Smooth muscle cell (in vitro differentiated cells): ENCODE results near the gene GUCA1A. TPM values are rescaled to one million over a fixed set of nuclear protein-coding genes. Genes with fewer than 3 reads are reported as not detected.
A peak's percentile ranks its signal among the peaks of the same experiment; 100 is the strongest.

Experiments used
- DNase-seq: peaks from one replicate; lab custom pipeline; 2025; ENCODE audit not compliant: unreplicated experiment; lab: John Stamatoyannopoulos, UW
- H2AFZ ChIP-seq: fragments of 200-600 bp; sonication (generic); 2 replicates; pipeline ENCODE4 v1.6.0; 2016; ENCODE audit warnings: antibody characterized with exemption, low read depth, mild to moderate bottlenecking
- H3F3A ChIP-seq: fragments of 200-600 bp; sonication (generic); 2 replicates; pipeline ENCODE4 v1.6.0; 2017; ENCODE audit warnings: antibody characterized with exemption, low read depth
- H3K27ac ChIP-seq: fragments of 200-600 bp; sonication (generic); 2 replicates; pipeline ENCODE4 v1.5.1; 2016; ENCODE audit warnings: low read depth, mild to moderate bottlenecking
- H3K27me3 ChIP-seq: fragments of 200-600 bp; sonication (generic); 2 replicates; pipeline ENCODE4 v1.6.1; 2016; ENCODE audit warnings: low read depth, mild to moderate bottlenecking
- H3K36me3 ChIP-seq: fragments of 200-600 bp; sonication (generic); 2 replicates; pipeline ENCODE4 v1.5.1; 2016; ENCODE audit warnings: low read depth
- H3K4me1 ChIP-seq: fragments of 200-600 bp; sonication (generic); 2 replicates; pipeline ENCODE4 v1.5.1; 2016; ENCODE audit warnings: low read depth
- H3K4me2 ChIP-seq: fragments of 200-600 bp; sonication (generic); 2 replicates; pipeline ENCODE4 v1.6.0; 2016; ENCODE audit warnings: mild to moderate bottlenecking
- H3K4me3 ChIP-seq: fragments of 200-600 bp; sonication (generic); 2 replicates; pipeline ENCODE4 v1.5.1; 2016; ENCODE audit warnings: mild to moderate bottlenecking
- H3K79me2 ChIP-seq: fragments of 200-600 bp; sonication (generic); 2 replicates; pipeline ENCODE4 v1.6.0; 2016; ENCODE audit warnings: low read depth, mild to moderate bottlenecking
- H3K9ac ChIP-seq: fragments of 200-600 bp; sonication (generic); 2 replicates; pipeline ENCODE4 v1.6.0; 2016; ENCODE audit warnings: low read depth
- H3K9me3 ChIP-seq: fragments of 200-600 bp; sonication (generic); replicated peaks from 2 replicates; pipeline ENCODE4 v1.5.1; 2016; ENCODE audit warnings: low read depth
- H4K20me1 ChIP-seq: fragments of 200-600 bp; sonication (generic); 2 replicates; pipeline ENCODE4 v1.6.0; 2016; ENCODE audit warnings: low read depth
- CTCF ChIP-seq: fragments of 200-600 bp; sonication (generic); IDR thresholded peaks from 2 replicates; pipeline ENCODE4 v1.5.1; 2017; ENCODE audit warnings: borderline replicate concordance, mild to moderate bottlenecking, antibody characterized with exemption; ENCODE audit not compliant: insufficient read depth, poor library complexity, severe bottlenecking
- WGBS: methylation state at CpG from one replicate; pipeline ENCODE4 v1.1.7; 2016; ENCODE audit warnings: low lambda C conversion rate; 5-methylcytosine and 5-hydroxymethylcytosine counted together
- polyA plus RNA-seq: library from polyadenylated mRNA; unstranded; fragments of >200 nt; fragmentation: Nextera tagmentation; extraction: Ambion mirVana; gene quantifications from 2 replicates; pipeline ENCODE4 v1.2.1, GENCODE V29; 2016
- total RNA-seq: library from RNA; depleted of rRNA; stranded (reverse); fragments of >200 nt; gene quantifications from 2 replicates; pipeline ENCODE4 v1.2.3, GENCODE V29; 2014

GUCA1A gene
- total and polyA plus RNA-seq, 2 experiments from 2014 or later = 1.6 to 7.2 TPM

GRCh38 chr6:42195415-42195814, 22.3 kb downstream of the GUCA1A start:
- Histone ChIP-seq H3K9ac (no peak overlapping the region), H4K20me1 (no peaks in the 10 kb centered on the region), H3K27me3 (no peaks in the 10 kb centered on the region), H3K4me2 (no peak overlapping the region), H3K9me3 (no peaks in the 10 kb centered on the region), H2AFZ (no peak overlapping the region), H3K4me1 (peaks cover 17% of the 10 kb centered on the region), H3K36me3 (no peaks in the 10 kb centered on the region), H3K27ac (no peak overlapping the region), H3K79me2 (no peaks in the 10 kb centered on the region), H3F3A (peaks cover 16% of the 10 kb centered on the region), H3K4me3 (no peak overlapping the region)
- WGBS = 66% methylated on average over 4 of the region's 4 CpGs
- no peak for DNase-seq
- TF ChIP-seq CTCF = no peak

GRCh38 chr6:42197555-42198362, 24.6 kb downstream of the GUCA1A start:
- H3F3A ChIP-seq = peaks cover 16% of the 10 kb centered on the region
- H3K4me2 ChIP-seq = peak overlapping the region; percentile 58
- no peak overlapping the region for H3K4me3 ChIP-seq
- H3K79me2 ChIP-seq = no peaks in the 10 kb centered on the region
- 54% methylated on average over 13 of the region's 13 CpGs for WGBS
- peak overlapping the region; percentile 66 for H3K27ac ChIP-seq
- H3K9ac ChIP-seq = no peak overlapping the region
- no peak for DNase-seq
- TF ChIP-seq CTCF = no peak
- no peaks in the 10 kb centered on the region for H4K20me1 ChIP-seq
- H2AFZ ChIP-seq = no peak overlapping the region
- peaks cover 18% of the 10 kb centered on the region for H3K4me1 ChIP-seq
- no peaks in the 10 kb centered on the region for H3K36me3 ChIP-seq
- H3K9me3 ChIP-seq = no peaks in the 10 kb centered on the region
- H3K27me3 ChIP-seq = no peaks in the 10 kb centered on the region

GRCh38 chr6:42199106-42199981, 26.2 kb downstream of the GUCA1A start:
- H3K36me3 ChIP-seq = no peaks in the 10 kb centered on the region
- DNase-seq = no peak
- no peak overlapping the region for H2AFZ ChIP-seq
- H3K4me1 ChIP-seq = peaks cover 5% of the 10 kb centered on the region
- peaks cover 16% of the 10 kb centered on the region for H3F3A ChIP-seq
- H3K79me2 ChIP-seq = no peaks in the 10 kb centered on the region
- peak overlapping the region; percentile 61 for H3K4me2 ChIP-seq
- H3K9ac ChIP-seq = no peak overlapping the region
- no peak overlapping the region for H3K4me3 ChIP-seq
- H3K9me3 ChIP-seq = no peaks in the 10 kb centered on the region
- peak overlapping the region; percentile 77 for H3K27ac ChIP-seq
- TF ChIP-seq CTCF = no peak
- no peaks in the 10 kb centered on the region for H4K20me1 ChIP-seq
- no peaks in the 10 kb centered on the region for H3K27me3 ChIP-seq
- WGBS = 73% methylated on average over 5 of the region's 5 CpGs
